ENCODE measurements around the gene SH3TC2. TPM values are rescaled to one million over a fixed set of nuclear protein-coding genes. Genes with fewer than 3 reads are reported as not detected.
"Not testable (repeated sequence)": the region's sequence is repeated elsewhere in the genome, so short reads cannot be mapped to it uniquely, and the experiment has no call there.

The SH3TC2 gene
- total RNA-seq, 2 experiments from 2014 or later = not detected

DNA sequence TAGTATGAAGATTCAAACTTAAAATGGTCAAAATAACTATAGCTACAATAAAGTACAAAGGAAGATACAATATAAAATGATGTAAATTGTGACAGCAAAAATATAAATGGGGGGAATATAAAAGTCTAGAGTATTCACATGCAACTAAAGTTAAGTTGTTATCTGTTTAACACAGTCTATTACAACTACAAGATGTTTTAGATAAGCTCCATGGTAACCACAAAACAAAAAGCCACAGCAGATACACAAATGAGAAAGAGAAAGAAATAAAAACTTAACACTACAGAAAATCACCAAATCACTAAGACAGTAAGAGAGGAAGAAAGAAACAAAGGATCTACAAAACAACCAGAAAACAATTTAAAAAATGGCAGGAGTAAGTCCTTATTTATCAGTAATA lies 17.0 kb upstream of the SH3TC2 start:
- DNase-seq (no peak), ATAC-seq (no peak)
- H3K9me3 Mint-ChIP-seq (ENCODE audit: low read depth) = peaks cover 2% of the 10 kb centered on the region
- ChIA-PET CTCF (interaction anchor here (0.6 to 1.2 kb wide), 3 partner anchors 30 to 531 kb away, joined by 3 to 4 read pairs (median 3); no protein-coding TSS in a partner anchor), POLR2A (no interaction called here)
- H3K27me3 Mint-ChIP-seq = peaks cover 4% of the 10 kb centered on the region
- no peaks in the 10 kb centered on the region for H3K36me3 Mint-ChIP-seq (ENCODE audit: low read depth)
- H3K4me1 Mint-ChIP-seq = peaks cover 10% of the 10 kb centered on the region
- intact Hi-C loops (cut with DNase I, micrococcal nuclease) = no loop called here
- no peak overlapping the region for H3K27ac Mint-ChIP-seq
- no peak overlapping the region for H3K4me3 Mint-ChIP-seq

DNA sequence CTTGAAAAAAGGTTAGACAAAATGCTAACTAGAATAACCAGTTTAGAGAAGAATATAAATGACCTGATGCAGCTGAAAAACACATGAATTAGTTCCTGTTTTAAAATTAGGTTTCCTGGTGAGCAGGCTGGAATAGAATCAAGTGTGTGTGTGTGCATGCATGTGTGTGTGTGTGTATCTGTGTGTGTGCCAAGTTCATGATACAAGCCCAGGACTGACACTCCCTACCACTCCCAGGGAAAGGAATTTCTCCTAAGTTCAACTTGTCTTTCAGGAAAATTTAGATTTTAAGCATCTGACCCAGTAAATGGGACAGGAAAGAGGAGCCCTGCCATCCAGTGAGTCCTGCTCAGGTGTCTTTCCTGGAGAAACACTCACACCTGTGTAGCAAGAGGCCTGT lies 11.2 kb upstream of the SH3TC2 start:
- DNase-seq; intact Hi-C loops (cut with DNase I, micrococcal nuclease); H3K9me3 Mint-ChIP-seq (ENCODE audit: low read depth); ATAC-seq; H3K36me3 Mint-ChIP-seq (ENCODE audit: low read depth); H3K27ac Mint-ChIP-seq; POLR2A ChIA-PET; H3K4me3 Mint-ChIP-seq; H3K4me1 Mint-ChIP-seq: not testable (repeated sequence)
- H3K27me3 Mint-ChIP-seq = peaks cover 10% of the 10 kb centered on the region
- CTCF ChIA-PET = interaction anchor here (0.9 kb wide), 1 partner anchor 13 kb away, joined by 3 read pairs; no protein-coding TSS in a partner anchor

DNA sequence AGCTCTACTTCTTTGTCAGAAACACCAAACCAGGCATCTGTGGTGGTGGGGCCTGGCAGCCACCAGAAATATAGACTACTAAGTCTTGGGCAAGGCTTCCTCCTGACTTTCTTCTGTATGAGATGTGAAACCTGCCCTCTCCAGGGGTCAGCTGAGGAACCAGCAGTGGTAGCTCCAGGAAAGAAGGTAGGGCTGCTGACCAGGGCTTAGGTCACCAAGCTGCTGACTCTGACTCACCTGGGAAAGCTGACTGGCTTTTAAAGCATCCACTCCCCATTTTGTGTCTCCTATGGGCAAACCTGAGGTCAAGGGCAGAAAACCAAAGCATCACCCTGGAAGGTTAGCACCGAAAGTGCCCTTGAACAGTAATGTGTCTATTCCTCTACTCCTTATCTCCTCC lies 10.4 kb upstream of the SH3TC2 start:
- peaks cover 2% of the 10 kb centered on the region for H3K9me3 Mint-ChIP-seq (ENCODE audit: low read depth)

DNA sequence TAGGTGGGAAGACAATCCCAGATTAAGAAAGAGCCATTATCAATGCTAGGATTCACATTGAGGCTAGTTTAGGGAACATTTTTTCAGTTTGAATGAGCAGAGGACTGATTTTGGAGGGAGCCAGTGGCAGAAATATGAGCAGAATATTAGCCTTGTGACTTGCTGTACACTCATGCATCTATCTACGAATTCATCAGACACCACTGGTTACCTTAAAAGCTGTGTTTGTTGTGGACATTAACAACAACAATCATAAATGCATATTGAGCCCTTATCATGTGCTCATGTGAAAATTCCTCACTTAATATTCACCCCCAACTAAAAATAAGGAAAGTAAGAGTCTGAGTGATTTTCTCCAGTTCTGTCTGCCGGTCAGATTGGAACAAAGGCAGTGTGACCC lies 9.9 kb upstream of the SH3TC2 start:
- H3K4me3 Mint-ChIP-seq = no peak overlapping the region
- intact Hi-C loops (cut with DNase I, micrococcal nuclease) = no loop called here
- peaks cover 10% of the 10 kb centered on the region for H3K27me3 Mint-ChIP-seq
- no peaks in the 10 kb centered on the region for H3K4me1 Mint-ChIP-seq
- ChIA-PET POLR2A (interaction anchor here (0.6 kb wide), 1 partner anchor 260 kb away, joined by 3 read pairs; no protein-coding TSS in a partner anchor), CTCF (no interaction called here)
- H3K27ac Mint-ChIP-seq = no peak overlapping the region
- no peak for ATAC-seq
- H3K9me3 Mint-ChIP-seq (ENCODE audit: low read depth) = peaks cover 2% of the 10 kb centered on the region
- no peaks in the 10 kb centered on the region for H3K36me3 Mint-ChIP-seq (ENCODE audit: low read depth)
- DNase-seq = no peak

More for the DNA sequence above, 10.4 kb upstream of the SH3TC2 start:
- intact Hi-C loops (cut with DNase I, micrococcal nuclease) = no loop called here
- ChIA-PET POLR2A (interaction anchor here (0.7 kb wide), 1 partner anchor 37 kb away, joined by 3 read pairs; no protein-coding TSS in a partner anchor), CTCF (interaction anchor here (0.9 kb wide), 1 partner anchor 14 kb away, joined by 3 read pairs; no protein-coding TSS in a partner anchor)
- Mint-ChIP-seq H3K27ac (no peak overlapping the region), H3K27me3 (peaks cover 10% of the 10 kb centered on the region), H3K4me3 (no peak overlapping the region), H3K36me3 (ENCODE audit: low read depth) (no peaks in the 10 kb centered on the region), H3K4me1 (no peaks in the 10 kb centered on the region)
- DNase-seq = no peak
- no peak for ATAC-seq

DNA sequence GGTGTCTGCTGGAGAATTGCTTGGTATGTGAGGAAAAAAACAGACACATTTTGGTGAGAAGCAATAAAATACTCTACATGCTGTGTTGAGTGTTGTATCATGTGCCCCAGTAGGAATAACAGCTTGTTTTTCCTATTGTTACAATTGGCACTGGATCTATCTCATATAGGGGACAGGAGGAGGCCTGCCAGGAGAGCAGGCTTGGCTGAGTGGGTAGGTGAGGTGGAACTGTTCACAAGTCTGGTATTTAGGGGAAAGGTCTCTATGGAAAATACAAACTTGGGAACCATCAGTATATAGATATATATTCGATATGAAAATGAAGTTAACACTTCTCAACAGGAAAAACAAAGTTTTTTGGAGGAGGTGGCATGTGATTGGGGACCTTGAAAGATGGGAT lies 9.5 kb upstream of the SH3TC2 start:
- Mint-ChIP-seq H3K27me3 (peaks cover 10% of the 10 kb centered on the region), H3K4me3 (no peak overlapping the region), H3K27ac (no peak overlapping the region), H3K36me3 (ENCODE audit: low read depth) (no peaks in the 10 kb centered on the region), H3K4me1 (no peaks in the 10 kb centered on the region), H3K9me3 (ENCODE audit: low read depth) (peaks cover 2% of the 10 kb centered on the region)
- intact Hi-C loops (cut with DNase I, micrococcal nuclease) = no loop called here
- ATAC-seq = no peak
- ChIA-PET POLR2A (interaction anchor here (0.6 kb wide), 1 partner anchor 260 kb away, joined by 3 read pairs; no protein-coding TSS in a partner anchor), CTCF (no interaction called here)
- DNase-seq = no peak

DNA sequence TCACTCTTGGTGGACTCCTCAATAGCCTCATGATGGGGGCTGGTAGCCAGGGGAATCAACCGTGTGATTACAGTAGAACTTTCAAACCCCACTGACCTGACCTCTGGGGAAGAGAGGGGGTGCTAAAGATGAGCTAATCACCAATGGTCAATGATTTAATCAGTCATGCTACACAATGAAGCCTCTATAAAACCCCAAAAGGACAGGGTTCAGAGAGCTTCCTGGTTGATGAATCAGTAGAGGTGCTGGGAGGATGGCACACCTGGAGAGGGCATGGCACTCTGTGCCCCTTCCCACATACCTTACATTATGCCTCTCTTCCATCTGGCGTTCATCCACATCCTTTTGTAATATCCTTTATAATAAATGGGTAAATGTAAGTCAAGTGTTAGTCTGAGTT lies 8.9 kb upstream of the SH3TC2 start:
- H3K27ac Mint-ChIP-seq = no peak overlapping the region
- no peak for ATAC-seq
- intact Hi-C loops (cut with DNase I, micrococcal nuclease) = no loop called here
- H3K36me3 Mint-ChIP-seq (ENCODE audit: low read depth) = no peaks in the 10 kb centered on the region
- H3K4me3 Mint-ChIP-seq = no peak overlapping the region
- H3K27me3 Mint-ChIP-seq = peaks cover 10% of the 10 kb centered on the region
- CTCF ChIA-PET = interaction anchor here (0.6 to 0.7 kb wide), 3 partner anchors 44 to 329 kb away, joined by 3 read pairs; no protein-coding TSS in a partner anchor
- H3K4me1 Mint-ChIP-seq = no peaks in the 10 kb centered on the region
- H3K9me3 Mint-ChIP-seq (ENCODE audit: low read depth) = peaks cover 2% of the 10 kb centered on the region
- POLR2A ChIA-PET = no interaction called here
- no peak for DNase-seq

DNA sequence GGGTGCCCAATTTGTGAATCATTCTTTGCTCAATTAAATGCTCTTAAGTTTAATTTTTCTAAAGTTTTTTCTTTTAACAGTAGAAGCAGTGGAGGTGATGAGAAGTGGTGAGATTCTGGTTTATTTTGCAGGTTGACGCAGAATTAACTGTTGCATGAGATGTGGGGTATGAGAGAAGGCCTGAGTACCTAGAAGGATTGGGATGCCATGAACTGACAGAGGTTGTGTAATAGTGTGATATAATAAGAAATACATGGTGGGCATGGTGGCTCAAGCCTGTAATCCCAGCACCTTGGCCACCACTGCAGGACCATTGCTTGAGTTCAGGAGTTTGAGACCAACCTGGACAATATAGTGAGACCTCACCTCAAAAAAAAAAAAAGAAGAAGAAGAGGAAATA lies 8.4 kb upstream of the SH3TC2 start:
- CTCF ChIA-PET = interaction anchor here (0.6 to 0.9 kb wide), 4 partner anchors 36 to 328 kb away, joined by 3 read pairs; no protein-coding TSS in a partner anchor
- peaks cover 10% of the 10 kb centered on the region for H3K27me3 Mint-ChIP-seq
- no peak for DNase-seq
- POLR2A ChIA-PET = no interaction called here
- no peaks in the 10 kb centered on the region for H3K4me1 Mint-ChIP-seq
- no peak overlapping the region for H3K4me3 Mint-ChIP-seq
- H3K36me3 Mint-ChIP-seq (ENCODE audit: low read depth) = no peaks in the 10 kb centered on the region
- no peak for ATAC-seq
- intact Hi-C loops (cut with DNase I, micrococcal nuclease) = no loop called here
- no peak overlapping the region for H3K27ac Mint-ChIP-seq
- H3K9me3 Mint-ChIP-seq (ENCODE audit: low read depth) = peaks cover 6% of the 10 kb centered on the region

DNA sequence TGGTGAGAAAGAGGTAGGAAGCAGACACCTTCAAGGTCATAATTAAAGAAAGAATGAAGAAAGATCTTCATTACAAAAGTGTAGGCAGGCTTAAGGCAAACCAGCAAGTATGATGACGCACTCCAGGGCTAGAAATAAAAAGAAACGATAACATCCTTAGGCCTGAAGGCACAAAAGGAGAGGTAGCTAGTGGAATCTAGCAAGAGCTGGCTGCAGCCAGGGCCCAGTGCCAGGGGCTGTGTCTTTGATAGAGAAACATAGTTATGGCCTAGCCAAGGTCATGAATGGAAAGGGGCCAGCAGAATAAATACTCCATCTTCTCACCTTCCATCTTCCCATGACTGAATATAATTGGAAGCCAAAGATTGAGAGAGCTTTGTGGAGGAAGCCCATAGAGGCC lies 6.8 kb upstream of the SH3TC2 start:
- intact Hi-C loops (cut with DNase I, micrococcal nuclease) = no loop called here
- no peak overlapping the region for H3K27ac Mint-ChIP-seq
- ATAC-seq = no peak
- ChIA-PET POLR2A (no interaction called here), CTCF (interaction anchor here (0.9 kb wide), 2 partner anchors 8 to 638 kb away, joined by 3 read pairs; no protein-coding TSS in a partner anchor)
- no peak overlapping the region for H3K4me3 Mint-ChIP-seq
- peaks cover 6% of the 10 kb centered on the region for H3K27me3 Mint-ChIP-seq
- H3K4me1 Mint-ChIP-seq = no peaks in the 10 kb centered on the region
- no peak for DNase-seq
- peaks cover 4% of the 10 kb centered on the region for H3K9me3 Mint-ChIP-seq (ENCODE audit: low read depth)
- H3K36me3 Mint-ChIP-seq (ENCODE audit: low read depth) = no peaks in the 10 kb centered on the region

DNA sequence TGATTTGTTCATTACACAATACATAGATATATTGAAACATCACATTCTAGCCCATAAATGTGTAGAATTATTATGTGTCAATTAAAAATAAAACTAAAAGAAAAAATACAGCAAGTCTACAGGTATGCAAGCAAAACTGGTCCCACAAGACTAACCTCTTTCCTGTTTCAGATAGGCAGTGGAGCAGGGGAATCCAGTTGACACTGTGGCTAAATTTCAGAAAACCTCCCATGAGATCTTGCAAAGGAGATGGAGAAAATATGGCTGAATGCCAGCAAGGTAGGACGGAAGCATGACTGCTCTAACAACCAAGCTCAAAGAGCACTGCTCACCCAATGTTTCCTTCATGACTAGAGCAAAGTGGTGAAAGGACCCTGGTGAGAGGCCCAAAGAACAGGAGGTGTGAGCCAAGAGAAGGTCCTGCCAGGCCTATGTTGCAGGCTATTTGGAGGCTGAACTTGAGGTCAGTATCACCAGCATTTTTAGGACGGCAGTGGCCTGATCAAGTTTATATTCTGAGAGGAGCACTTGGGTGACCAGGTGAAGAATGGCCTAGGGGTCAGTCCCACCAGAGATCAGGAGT lies 1.1 kb upstream of the SH3TC2 start:
- no peaks in the 10 kb centered on the region for H3K36me3 Mint-ChIP-seq (ENCODE audit: low read depth)
- POLR2A ChIA-PET = no interaction called here
- H3K4me3 Mint-ChIP-seq = no peak overlapping the region
- ATAC-seq (no peak), DNase-seq (no peak)
- peaks cover 4% of the 10 kb centered on the region for H3K9me3 Mint-ChIP-seq (ENCODE audit: low read depth)
- H3K4me1 Mint-ChIP-seq = no peaks in the 10 kb centered on the region
- no peak overlapping the region for H3K27ac Mint-ChIP-seq
- intact Hi-C loops (cut with DNase I, micrococcal nuclease) = no loop called here
- peaks cover 7% of the 10 kb centered on the region for H3K27me3 Mint-ChIP-seq
- CTCF ChIA-PET = no interaction called here

DNA sequence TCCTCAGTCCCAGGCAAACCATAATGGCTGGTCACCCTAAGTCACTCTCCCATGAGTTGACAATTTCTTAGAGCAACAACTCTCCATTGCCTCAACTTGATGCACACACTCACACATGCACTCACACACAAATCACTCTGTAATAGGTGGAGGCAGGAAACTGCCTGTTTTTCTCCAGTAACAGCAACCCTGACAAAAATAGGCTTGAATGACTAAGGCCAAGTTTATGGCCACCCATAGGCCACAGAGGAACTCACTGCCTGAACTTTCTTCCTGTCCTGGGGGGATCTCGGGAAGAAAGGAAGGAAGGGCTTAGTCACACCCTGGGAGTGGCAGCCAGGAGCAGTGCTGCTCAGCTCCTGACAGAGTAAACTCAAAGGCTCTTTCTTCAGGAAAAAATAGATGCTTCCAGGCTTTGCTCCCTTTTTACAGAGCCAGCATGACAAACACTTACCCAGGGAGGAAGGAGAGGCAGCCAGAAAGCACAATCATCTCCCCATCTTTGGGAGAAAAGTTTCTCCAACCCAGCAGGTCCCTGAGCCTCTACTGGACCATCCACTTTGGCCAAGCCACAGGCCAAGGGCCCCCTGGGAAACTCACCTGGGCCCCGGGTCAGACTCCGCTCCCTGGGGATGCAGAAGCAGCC lies 368 bp downstream of the SH3TC2 start:
- POLR2A ChIA-PET = no interaction called here

DNA sequence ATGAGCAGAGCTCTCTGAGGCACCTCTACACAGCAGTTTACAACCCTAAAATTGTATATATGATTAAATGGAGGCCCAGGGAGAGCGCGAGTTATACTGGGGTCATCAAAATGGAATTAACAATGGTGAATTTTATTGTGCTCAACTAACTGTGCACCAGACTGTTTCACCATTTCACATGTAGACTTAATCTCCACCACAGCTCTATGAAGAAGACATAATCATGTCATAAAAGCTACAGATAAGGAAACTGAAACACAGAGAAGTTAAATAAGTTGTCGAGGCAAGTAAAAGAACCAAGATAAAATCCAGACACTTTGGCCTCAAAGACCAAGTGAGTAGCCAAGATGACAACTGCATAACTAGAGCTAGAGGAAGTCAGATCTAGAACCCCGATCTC lies 1.5 kb downstream of the SH3TC2 start:
- H3K4me1 Mint-ChIP-seq = no peaks in the 10 kb centered on the region
- ATAC-seq (no peak), DNase-seq (no peak)
- H3K36me3 Mint-ChIP-seq (ENCODE audit: low read depth) = no peaks in the 10 kb centered on the region
- H3K9me3 Mint-ChIP-seq (ENCODE audit: low read depth) = no peaks in the 10 kb centered on the region
- no peak overlapping the region for H3K4me3 Mint-ChIP-seq
- POLR2A ChIA-PET = no interaction called here
- peaks cover 7% of the 10 kb centered on the region for H3K27me3 Mint-ChIP-seq
- intact Hi-C loops (cut with DNase I, micrococcal nuclease) = no loop called here
- no peak overlapping the region for H3K27ac Mint-ChIP-seq
- CTCF ChIA-PET = interaction anchor here (0.8 kb wide), 1 partner anchor 9 kb away, joined by 3 read pairs; no protein-coding TSS in a partner anchor

More for the DNA sequence above, 368 bp downstream of the SH3TC2 start:
- Mint-ChIP-seq H3K4me3 (no peak overlapping the region), H3K27ac (no peak overlapping the region), H3K9me3 (ENCODE audit: low read depth) (peaks cover 4% of the 10 kb centered on the region), H3K27me3 (peaks cover 7% of the 10 kb centered on the region), H3K4me1 (no peaks in the 10 kb centered on the region), H3K36me3 (ENCODE audit: low read depth) (no peaks in the 10 kb centered on the region)
- intact Hi-C loops (cut with DNase I, micrococcal nuclease) = no loop called here
- ATAC-seq (no peak), DNase-seq (no peak)
- CTCF ChIA-PET = interaction anchor here (0.8 kb wide), 1 partner anchor 8 kb away, joined by 3 read pairs; no protein-coding TSS in a partner anchor

DNA sequence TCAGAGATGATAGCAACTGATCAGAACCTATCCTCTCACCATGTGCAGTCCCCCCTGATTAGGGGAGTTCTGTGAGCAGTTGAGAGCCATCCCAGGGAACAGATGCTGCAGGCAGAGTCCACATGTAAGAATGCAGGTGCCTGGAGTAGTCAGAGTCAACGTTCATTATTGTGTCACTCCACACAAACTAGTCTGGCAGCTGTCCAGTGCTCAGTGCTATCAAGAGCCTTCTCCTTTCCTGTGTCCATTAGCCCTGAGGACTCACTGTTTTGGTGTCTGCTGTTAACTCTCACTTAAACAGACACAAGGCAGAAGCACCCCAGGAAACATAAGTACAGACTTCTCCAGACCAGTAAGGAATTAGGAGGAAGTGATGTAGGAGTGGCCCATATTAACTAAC lies 2.5 kb downstream of the SH3TC2 start:
- POLR2A ChIA-PET = no interaction called here
- DNase-seq = no peak

More for the DNA sequence above, 2.5 kb downstream of the SH3TC2 start:
- Mint-ChIP-seq H3K4me3 (no peak overlapping the region), H3K4me1 (no peaks in the 10 kb centered on the region), H3K9me3 (ENCODE audit: low read depth) (no peaks in the 10 kb centered on the region), H3K27me3 (peaks cover 7% of the 10 kb centered on the region), H3K27ac (no peak overlapping the region), H3K36me3 (ENCODE audit: low read depth) (no peaks in the 10 kb centered on the region)
- intact Hi-C loops (cut with DNase I, micrococcal nuclease) = no loop called here
- CTCF ChIA-PET = interaction anchor here (0.7 to 1.0 kb wide), 2 partner anchors 162 to 329 kb away, joined by 3 to 4 read pairs; no protein-coding TSS in a partner anchor
- no peak for ATAC-seq
